22Rv1 (cell line): ENCODE data around the gene COL11A2.

Experiments used
- CTCF ChIP-seq: fragments of 450-650 bp; IDR thresholded peaks from 2 replicates; pipeline ENCODE4 v1.5.1; 2017; ENCODE audit warnings: mild to moderate bottlenecking
- ZFX ChIP-seq: fragments of 450-650 bp; IDR thresholded peaks from 2 replicates; pipeline ENCODE4 v1.6.1; 2017; ENCODE audit warnings: antibody characterized with exemption, borderline replicate concordance

- TF ChIP-seq CTCF (no peak), ZFX (no peak)
Observed at GRCh38 chr6:33211136-33211535, 18.9 kb upstream of the COL11A2 start.
